Vagina (tissue), 2 donors: Measurements from ENCODE around the gene PTGR2. TPM values are rescaled to one million over a fixed set of nuclear protein-coding genes. Genes with fewer than 3 reads are reported as not detected.
"Not testable (repeated sequence)": the region's sequence is repeated elsewhere in the genome, so short reads cannot be mapped to it uniquely, and the experiment has no call there.

ENCODE experiments used
- DNase-seq, 2 donors: peaks; one replicate each; pipeline ENCODE4 v3.0.0-alpha.2; 2017; ENCODE audit errors: extremely low spot score in 2 of 2
- H3K27ac ChIP-seq: fragments of 200-600 bp; sonication (generic); one replicate; pipeline ENCODE4 v1.5.1; 2019
- H3K27me3 ChIP-seq: fragments of 200-600 bp; sonication (generic); one replicate; pipeline ENCODE4 v1.5.1; 2019
- H3K36me3 ChIP-seq, 2 donors: fragments of 200-600 bp; sonication (generic); one replicate each; pipeline ENCODE4 v1.5.1; 2017 to 2019
- H3K4me1 ChIP-seq: fragments of 200-600 bp; sonication (generic); one replicate; pipeline ENCODE4 v1.5.1; 2019
- H3K4me3 ChIP-seq, 2 donors: fragments of 200-600 bp; sonication (generic); 1 replicate in 1 of 2; 2 replicates in 1 of 2; pipeline ENCODE4 v1.5.1; 2016 to 2019
- H3K9me3 ChIP-seq: fragments of 200-600 bp; sonication (generic); one replicate; pipeline ENCODE4 v1.5.1; 2019
- POLR2A ChIP-seq, 2 donors: fragments of 450-650 bp; IDR thresholded peaks; one replicate each; pipeline ENCODE4 v1.6.1; 2017; ENCODE audit warnings: antibody characterized with exemption in 2 of 2, mild to moderate bottlenecking in 2 of 2, moderate library complexity in 2 of 2
- POLR2AphosphoS5 ChIP-seq, 2 donors: sonication (generic); formaldehyde crosslinking; IDR thresholded peaks; one replicate each; pipeline ENCODE4 v1.9.0; 2017; ENCODE audit warnings: antibody characterized with exemption in 2 of 2, mild to moderate bottlenecking in 2 of 2, low read depth in 1 of 2; ENCODE audit not compliant: insufficient read depth in 1 of 2
- intact Hi-C: fragments of 100-400 bp; cut with DNase I; formaldehyde crosslinking; loops from one replicate; pipeline ENCODE4 v1.15.1; 2023
- total RNA-seq: library from RNA; depleted of rRNA; stranded (reverse); fragments of >200 nt; gene quantifications from one replicate; pipeline ENCODE4 v1.2.3, GENCODE V29; 2016
- TF ChIP-seq, protein P1 (sequence below), 3 experiments: fragments of 450-650 bp in 2 of 3; fragments of 200-600 bp in 1 of 3; sonication (generic) in 1 of 3; IDR thresholded peaks; one replicate each; pipeline ENCODE4 v1.5.1; 2017 to 2019; ENCODE audit warnings: antibody characterized with exemption in 3 of 3, mild to moderate bottlenecking in 2 of 3, moderate library complexity in 2 of 3

The PTGR2 gene
- total RNA-seq, 1 donor from 2014 or later, result 5.6 TPM

DNA sequence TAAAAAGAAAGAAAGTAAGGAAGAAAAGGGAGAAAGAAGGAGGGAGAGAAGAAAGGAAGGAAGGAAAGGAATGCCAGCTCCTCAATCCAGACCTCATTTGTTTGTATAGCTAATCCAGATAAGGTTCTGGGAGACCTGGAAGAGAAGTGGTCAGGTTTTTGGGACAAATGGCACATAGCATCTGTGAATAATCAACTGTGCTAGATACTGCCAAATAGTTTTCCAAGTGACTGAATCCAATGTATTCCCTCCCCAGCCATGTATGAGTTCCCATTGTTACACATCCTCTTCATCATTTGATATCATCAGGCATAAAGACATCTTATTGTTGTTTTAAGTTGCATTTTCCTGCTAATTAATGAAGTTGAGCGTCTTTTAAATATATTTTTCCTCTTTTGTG is 18.6 kb upstream of the PTGR2 start:
- intact Hi-C loops, result no loop called here
- Histone ChIP-seq H3K4me1 (no peaks in the 10 kb centered on the region), H3K27ac (peak overlapping the region; percentile 8), H3K36me3 (no peaks in the 10 kb centered on the region), H3K9me3 (no peaks in the 10 kb centered on the region), H3K4me3 (no peak overlapping the region), H3K27me3 (no peaks in the 10 kb centered on the region)
- no peak for TF ChIP-seq POLR2AphosphoS5 (IDR thresholded peaks at IDR 0.05; ENCODE audit: insufficient read depth in 1 of 2, low read depth in 1 of 2)
- TF ChIP-seq, protein P1, sequence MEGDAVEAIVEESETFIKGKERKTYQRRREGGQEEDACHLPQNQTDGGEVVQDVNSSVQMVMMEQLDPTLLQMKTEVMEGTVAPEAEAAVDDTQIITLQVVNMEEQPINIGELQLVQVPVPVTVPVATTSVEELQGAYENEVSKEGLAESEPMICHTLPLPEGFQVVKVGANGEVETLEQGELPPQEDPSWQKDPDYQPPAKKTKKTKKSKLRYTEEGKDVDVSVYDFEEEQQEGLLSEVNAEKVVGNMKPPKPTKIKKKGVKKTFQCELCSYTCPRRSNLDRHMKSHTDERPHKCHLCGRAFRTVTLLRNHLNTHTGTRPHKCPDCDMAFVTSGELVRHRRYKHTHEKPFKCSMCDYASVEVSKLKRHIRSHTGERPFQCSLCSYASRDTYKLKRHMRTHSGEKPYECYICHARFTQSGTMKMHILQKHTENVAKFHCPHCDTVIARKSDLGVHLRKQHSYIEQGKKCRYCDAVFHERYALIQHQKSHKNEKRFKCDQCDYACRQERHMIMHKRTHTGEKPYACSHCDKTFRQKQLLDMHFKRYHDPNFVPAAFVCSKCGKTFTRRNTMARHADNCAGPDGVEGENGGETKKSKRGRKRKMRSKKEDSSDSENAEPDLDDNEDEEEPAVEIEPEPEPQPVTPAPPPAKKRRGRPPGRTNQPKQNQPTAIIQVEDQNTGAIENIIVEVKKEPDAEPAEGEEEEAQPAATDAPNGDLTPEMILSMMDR (IDR thresholded peaks at IDR 0.05), result no peak
- TF ChIP-seq POLR2A (IDR thresholded peaks at IDR 0.05), result no peak
- no peak for DNase-seq

DNA sequence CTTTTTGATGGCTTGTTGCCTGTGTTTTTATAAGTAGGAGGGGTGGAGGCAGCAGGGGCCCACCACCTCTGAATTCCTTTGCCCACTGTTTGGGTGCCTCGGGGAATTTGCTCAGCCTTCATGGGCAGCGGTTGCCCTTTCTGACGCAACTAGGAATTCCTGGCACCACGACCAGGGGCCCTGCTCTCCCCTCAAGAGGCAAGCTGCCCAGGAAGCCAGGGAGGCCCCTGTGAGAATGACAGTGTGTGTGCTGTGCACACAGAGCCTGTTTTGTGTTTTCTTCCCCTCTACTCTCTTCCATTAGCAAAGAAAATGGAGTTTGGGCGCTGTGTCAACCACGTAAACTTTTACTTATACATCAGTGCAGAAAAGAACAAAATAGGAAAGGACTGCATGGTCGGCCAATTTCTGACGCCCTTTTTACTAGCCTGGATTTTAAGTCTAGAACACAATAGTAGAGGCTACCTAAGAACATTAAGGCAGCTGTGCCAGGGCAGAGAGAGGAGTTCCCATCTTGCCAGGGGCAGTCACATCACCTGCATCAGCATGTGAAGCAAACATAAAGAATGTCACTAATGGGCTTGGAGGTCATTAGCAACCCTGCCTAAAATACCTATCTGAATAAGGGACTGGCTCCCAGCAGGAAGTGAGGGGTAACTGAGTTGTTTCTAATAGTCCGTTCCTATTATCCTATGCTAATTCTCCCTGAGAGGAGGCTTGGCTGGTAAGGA is 17.9 kb upstream of the PTGR2 start:
- Histone ChIP-seq H3K27ac (peak overlapping the region; percentile 8), H3K4me1 (no peaks in the 10 kb centered on the region), H3K27me3 (no peaks in the 10 kb centered on the region), H3K36me3 (no peaks in the 10 kb centered on the region), H3K4me3 (no peak overlapping the region), H3K9me3 (no peaks in the 10 kb centered on the region)
- TF ChIP-seq, protein P1 (IDR thresholded peaks at IDR 0.05), result no peak
- TF ChIP-seq POLR2A (IDR thresholded peaks at IDR 0.05), result no peak
- intact Hi-C loops, result no loop called here
- DNase-seq, result no peak

DNA sequence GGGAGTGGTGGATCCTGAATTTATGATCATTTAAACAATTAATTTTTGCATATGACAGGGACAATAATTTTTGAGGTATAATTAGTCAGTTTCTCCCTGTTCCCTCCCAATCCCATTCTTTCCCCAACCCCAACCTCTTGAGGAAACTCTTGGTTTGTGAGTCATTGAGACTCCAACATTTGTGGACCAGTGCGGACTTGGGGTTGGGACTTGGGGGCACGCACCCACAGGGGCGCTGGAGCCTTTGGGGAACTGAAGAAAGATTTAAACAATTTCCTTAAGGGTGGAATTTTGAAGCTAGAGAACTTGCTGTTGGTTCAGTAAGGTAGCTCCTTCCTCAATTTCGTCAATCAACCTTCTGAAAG is 17.4 kb upstream of the PTGR2 start:
- intact Hi-C loops, result no loop called here
- Histone ChIP-seq H3K27me3 (no peaks in the 10 kb centered on the region), H3K9me3 (no peaks in the 10 kb centered on the region), H3K36me3 (no peaks in the 10 kb centered on the region), H3K27ac (no peak overlapping the region), H3K4me3 (no peak overlapping the region), H3K4me1 (no peaks in the 10 kb centered on the region)
- DNase-seq, result no peak
- TF ChIP-seq POLR2AphosphoS5 (IDR thresholded peaks at IDR 0.05; ENCODE audit: insufficient read depth in 1 of 2, low read depth in 1 of 2) (no peak), POLR2A (IDR thresholded peaks at IDR 0.05) (no peak)
- TF ChIP-seq, protein P1 (IDR thresholded peaks at IDR 0.05), result no peak

DNA sequence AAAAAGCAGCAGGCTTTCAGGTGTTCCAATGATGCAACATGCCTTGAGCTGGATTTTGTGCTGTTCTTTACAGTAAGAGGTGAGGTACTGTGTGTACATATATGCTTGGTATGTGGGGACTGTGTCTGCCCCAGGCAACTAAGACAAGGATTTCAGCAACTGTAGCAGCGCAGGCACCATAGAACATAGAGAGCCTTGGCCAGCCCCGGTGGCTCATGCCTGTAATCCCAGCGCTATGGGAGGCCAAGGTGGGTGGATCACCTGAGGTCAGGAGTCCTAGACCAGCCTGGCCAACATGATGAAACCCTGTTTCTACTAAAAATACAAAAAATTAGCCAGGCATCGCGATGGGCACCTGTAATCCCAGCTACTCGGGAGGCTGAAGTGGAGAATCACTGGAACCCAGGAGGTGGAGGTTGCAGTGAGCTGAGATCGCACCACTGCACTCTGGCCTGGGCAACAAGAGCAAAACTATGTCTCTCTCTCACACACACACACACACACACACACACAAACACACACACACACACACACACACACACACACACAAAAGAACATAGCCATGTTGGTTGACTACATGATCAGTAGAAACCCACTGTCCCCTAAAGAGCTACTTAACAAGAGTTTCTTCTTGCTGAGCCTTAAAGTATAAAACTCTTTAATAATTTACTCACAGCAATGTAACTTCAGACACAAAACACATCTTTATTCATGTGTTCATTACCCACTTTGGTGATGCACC is 13.2 kb upstream of the PTGR2 start:
- DNase-seq, intact Hi-C loops, H3K36me3 ChIP-seq, H3K27ac ChIP-seq, H3K9me3 ChIP-seq, H3K27me3 ChIP-seq, H3K4me1 ChIP-seq, H3K4me3 ChIP-seq: not testable (repeated sequence)

DNA sequence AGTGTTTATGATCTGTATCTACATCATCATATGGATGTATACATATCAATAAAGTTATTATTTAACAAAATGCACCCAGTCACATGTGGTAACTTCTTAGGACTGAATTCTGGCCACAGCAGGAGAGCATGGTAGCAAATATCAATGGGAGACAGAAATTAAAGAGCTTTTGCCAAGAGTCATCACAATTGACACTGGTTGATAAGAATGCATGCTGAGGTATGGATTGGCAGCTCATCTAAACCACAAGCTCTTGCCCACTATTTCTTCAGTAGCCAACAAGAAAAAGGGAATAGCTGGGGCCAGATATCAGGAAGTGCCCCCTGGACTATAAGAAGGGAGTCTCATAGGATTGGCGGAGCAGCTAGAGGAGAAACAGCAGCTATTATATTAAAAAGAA is 9.4 kb upstream of the PTGR2 start:
- TF ChIP-seq, protein P1 (IDR thresholded peaks at IDR 0.05), result no peak
- TF ChIP-seq POLR2A (IDR thresholded peaks at IDR 0.05) (no peak), POLR2AphosphoS5 (IDR thresholded peaks at IDR 0.05; ENCODE audit: insufficient read depth in 1 of 2, low read depth in 1 of 2) (no peak)
- no peak for DNase-seq
- H3K4me3 ChIP-seq, result no peak overlapping the region
- no peaks in the 10 kb centered on the region for H3K4me1 ChIP-seq
- H3K27ac ChIP-seq, result no peak overlapping the region
- no peaks in the 10 kb centered on the region for H3K9me3 ChIP-seq
- no peaks in the 10 kb centered on the region for H3K36me3 ChIP-seq
- intact Hi-C loops, result no loop called here
- no peaks in the 10 kb centered on the region for H3K27me3 ChIP-seq
